Osteoblast (primary cell): Measurements from ENCODE around the gene SLC25A24. TPM values are rescaled to one million over a fixed set of nuclear protein-coding genes. Genes with fewer than 3 reads are reported as not detected.
A peak's percentile ranks its signal among the peaks of the same experiment; 100 is the strongest.
"Not testable (repeated sequence)": the region's sequence is repeated elsewhere in the genome, so short reads cannot be mapped to it uniquely, and the experiment has no call there.

Experiments
- DNase-seq: peaks from one replicate; pipeline ENCODE4 v3.0.0; 2011; ENCODE audit warnings: low spot score, mixed read lengths; ENCODE audit not compliant: insufficient read length; ENCODE audit errors: missing footprints
- H2AFZ ChIP-seq: 2 replicates; pipeline ENCODE4 v1.6.0; 2011; ENCODE audit warnings: mild to moderate bottlenecking, low read length
- H3K27ac ChIP-seq: 2 replicates; pipeline ENCODE4 v1.5.1; 2011; ENCODE audit warnings: mild to moderate bottlenecking, low read depth, low read length, moderate library complexity
- H3K27me3 ChIP-seq: 2 replicates; pipeline ENCODE4 v1.6.0; 2012; ENCODE audit warnings: mild to moderate bottlenecking, control low read depth, inconsistent platforms, low read length, moderate library complexity; ENCODE audit not compliant: insufficient read depth
- H3K36me3 ChIP-seq: 2 replicates; pipeline ENCODE4 v1.5.1; 2011; ENCODE audit warnings: mild to moderate bottlenecking, low read length, control low read depth, moderate library complexity; ENCODE audit not compliant: insufficient read depth
- H3K4me1 ChIP-seq: 2 replicates; pipeline ENCODE4 v1.5.1; 2011; ENCODE audit warnings: mild to moderate bottlenecking, low read length, control low read depth, moderate library complexity; ENCODE audit not compliant: insufficient read depth
- H3K4me2 ChIP-seq: 2 replicates; pipeline ENCODE4 v1.6.0; 2011; ENCODE audit warnings: mild to moderate bottlenecking, low read length; ENCODE audit not compliant: insufficient read depth
- H3K4me3 ChIP-seq: fragments of 200-600 bp; sonication (generic); 3 replicates; pipeline ENCODE4 v1.5.1; 2012; ENCODE audit warnings: mild to moderate bottlenecking, low read length, inconsistent platforms; ENCODE audit not compliant: insufficient read depth
- H3K79me2 ChIP-seq: 2 replicates; pipeline ENCODE4 v1.6.0; 2012; ENCODE audit warnings: mild to moderate bottlenecking, low read length, control low read depth, inconsistent platforms; ENCODE audit not compliant: insufficient read depth
- H3K9me3 ChIP-seq: 2 replicates; pipeline ENCODE4 v1.5.1; 2011; ENCODE audit warnings: low read depth, low read length, control low read depth
- H4K20me1 ChIP-seq: 2 replicates; pipeline ENCODE4 v1.6.0; 2012; ENCODE audit warnings: mild to moderate bottlenecking, low read length, control low read depth; ENCODE audit not compliant: insufficient read depth
- total RNA-seq: library from RNA; depleted of rRNA; stranded (reverse); fragments of >200 nt; gene quantifications from 2 replicates; pipeline ENCODE4 v1.2.3, GENCODE V29; 2012
- TF ChIP-seq, protein P1 (sequence below): IDR thresholded peaks from 2 replicates; pipeline ENCODE4 v1.5.1; 2011; ENCODE audit warnings: mild to moderate bottlenecking, low read depth, low read length, moderate library complexity; ENCODE audit errors: extremely low read depth

Gene SLC25A24
- 41.3 and 42.3 TPM in 2 replicates for total RNA-seq

DNA sequence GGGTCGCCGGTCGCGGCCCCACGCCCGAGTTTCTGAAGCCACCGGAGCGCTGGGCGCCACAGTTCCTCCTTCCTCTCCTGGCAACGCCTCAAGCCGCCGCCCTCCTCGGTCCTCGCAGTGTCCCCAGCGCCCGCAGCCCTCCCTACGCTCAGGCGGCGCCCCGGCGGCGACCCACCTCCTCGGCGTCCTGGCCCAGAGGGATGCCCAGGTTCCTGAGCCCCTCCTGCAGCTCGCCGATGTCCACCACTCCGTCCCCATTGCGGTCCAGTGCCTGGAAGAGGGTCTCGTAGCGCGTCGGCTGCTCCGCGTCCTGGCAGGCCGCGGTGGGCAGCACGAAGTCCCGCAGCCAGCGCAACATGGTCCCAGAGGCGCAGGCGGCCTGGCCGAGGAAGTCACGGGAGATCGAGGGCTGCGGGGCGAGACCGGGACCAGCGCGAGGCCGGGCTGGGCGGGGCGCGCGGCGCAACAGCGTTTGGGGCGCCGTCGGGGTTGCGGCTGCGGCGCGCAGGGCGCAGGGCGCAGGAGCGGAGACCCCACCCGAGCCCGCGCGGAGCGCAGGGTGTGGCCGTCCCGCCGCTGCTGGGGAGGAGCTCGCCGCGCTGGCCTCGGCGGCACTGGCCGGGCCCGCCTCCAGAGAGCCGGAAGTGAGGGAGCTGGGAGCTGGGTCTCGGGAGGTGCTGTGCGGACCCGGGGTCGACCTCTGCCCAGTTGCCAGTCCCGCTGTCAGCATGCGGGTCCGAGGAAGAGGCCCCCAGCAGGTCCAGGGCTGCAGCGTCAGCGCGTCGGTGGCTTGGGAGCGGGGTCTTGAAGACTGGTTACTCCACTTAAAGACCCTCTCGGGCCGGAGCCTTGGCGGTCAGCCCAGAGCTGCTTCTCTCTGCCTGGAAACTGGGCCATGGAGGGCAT lies at the start of gene SLC25A24:
TSS of gene SLC25A24 (minus strand) at position 563 of the 906 bp plus-strand sequence. CDS start at position 358, 205 bp downstream.
- H3K36me3 ChIP-seq = peaks cover 10% of the 10 kb centered on the region
- DNase-seq = peak; percentile 96

DNA sequence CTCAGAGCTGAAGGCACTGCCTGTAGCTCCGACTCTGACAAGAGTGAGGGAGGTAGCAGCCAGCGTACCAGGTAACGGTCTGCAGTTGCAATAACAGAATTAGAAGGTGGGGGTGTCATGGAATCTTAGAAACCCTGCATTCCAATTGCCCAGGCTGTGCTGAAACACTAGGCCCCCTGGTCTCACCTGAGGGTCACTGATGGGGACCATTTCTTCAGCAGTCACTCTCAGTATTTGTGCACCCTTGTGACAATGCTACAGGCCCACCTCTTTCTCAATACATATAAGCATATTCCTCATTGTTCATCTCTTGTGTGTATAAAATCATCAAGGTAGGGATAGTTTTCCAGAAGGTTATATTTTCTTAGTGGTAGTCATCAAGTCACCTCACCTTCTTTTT lies 43.8 kb upstream of the SLC25A24 start, which contains the start of gene NBPF4:
TSS of gene NBPF4 (minus strand) at position 101 of the 400 bp plus-strand sequence. CDS start 315 bp downstream, outside the sequence.
- not testable (repeated sequence) for DNase-seq, H3K27me3 ChIP-seq, H3K27ac ChIP-seq, H4K20me1 ChIP-seq, H3K36me3 ChIP-seq, H2AFZ ChIP-seq, H3K79me2 ChIP-seq, H3K4me2 ChIP-seq, H3K4me3 ChIP-seq, H3K4me1 ChIP-seq, H3K9me3 ChIP-seq

More for the DNA sequence above, at the start of gene SLC25A24:
- peak within 1 kb of the TSS; percentile 96 for H3K4me2 ChIP-seq
- peak within 1 kb of the TSS; percentile 66 for H3K27ac ChIP-seq
- H3K9me3 ChIP-seq = no peaks in the 10 kb centered on the region
- H2AFZ ChIP-seq = peak within 1 kb of the TSS; percentile 99
- H3K79me2 ChIP-seq = peaks cover 49% of the 10 kb centered on the region
- TF ChIP-seq, protein P1, sequence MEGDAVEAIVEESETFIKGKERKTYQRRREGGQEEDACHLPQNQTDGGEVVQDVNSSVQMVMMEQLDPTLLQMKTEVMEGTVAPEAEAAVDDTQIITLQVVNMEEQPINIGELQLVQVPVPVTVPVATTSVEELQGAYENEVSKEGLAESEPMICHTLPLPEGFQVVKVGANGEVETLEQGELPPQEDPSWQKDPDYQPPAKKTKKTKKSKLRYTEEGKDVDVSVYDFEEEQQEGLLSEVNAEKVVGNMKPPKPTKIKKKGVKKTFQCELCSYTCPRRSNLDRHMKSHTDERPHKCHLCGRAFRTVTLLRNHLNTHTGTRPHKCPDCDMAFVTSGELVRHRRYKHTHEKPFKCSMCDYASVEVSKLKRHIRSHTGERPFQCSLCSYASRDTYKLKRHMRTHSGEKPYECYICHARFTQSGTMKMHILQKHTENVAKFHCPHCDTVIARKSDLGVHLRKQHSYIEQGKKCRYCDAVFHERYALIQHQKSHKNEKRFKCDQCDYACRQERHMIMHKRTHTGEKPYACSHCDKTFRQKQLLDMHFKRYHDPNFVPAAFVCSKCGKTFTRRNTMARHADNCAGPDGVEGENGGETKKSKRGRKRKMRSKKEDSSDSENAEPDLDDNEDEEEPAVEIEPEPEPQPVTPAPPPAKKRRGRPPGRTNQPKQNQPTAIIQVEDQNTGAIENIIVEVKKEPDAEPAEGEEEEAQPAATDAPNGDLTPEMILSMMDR = no peak
- H3K4me3 ChIP-seq = peak within 1 kb of the TSS; percentile 94
- H3K27me3 ChIP-seq = no peaks in the 10 kb centered on the region
- H4K20me1 ChIP-seq = peaks cover 11% of the 10 kb centered on the region
- peaks cover 10% of the 10 kb centered on the region for H3K4me1 ChIP-seq

DNA sequence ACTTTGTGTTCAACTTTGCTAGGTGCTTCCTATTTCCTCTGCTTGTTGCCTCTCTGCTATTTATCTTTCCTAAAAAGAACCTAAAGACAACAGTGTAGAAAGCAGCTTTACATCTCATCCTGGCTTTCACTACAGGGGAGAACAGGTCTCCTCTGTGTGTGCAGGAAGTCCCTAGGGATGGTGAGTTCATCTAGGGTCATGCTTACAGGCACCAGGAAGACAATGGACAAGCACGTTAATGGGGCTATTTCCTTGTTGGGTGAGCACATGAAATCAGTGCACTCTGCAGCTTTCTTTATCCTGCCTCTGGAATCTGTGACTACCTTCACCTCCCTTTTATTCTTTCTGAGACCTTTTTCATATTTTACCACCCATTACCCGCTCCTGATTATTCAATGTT lies 39.3 kb upstream of the SLC25A24 start:
- H2AFZ ChIP-seq, H3K4me3 ChIP-seq, H4K20me1 ChIP-seq, H3K79me2 ChIP-seq, H3K36me3 ChIP-seq, H3K4me2 ChIP-seq, H3K27ac ChIP-seq, DNase-seq, H3K27me3 ChIP-seq, H3K4me1 ChIP-seq, H3K9me3 ChIP-seq: not testable (repeated sequence)

DNA sequence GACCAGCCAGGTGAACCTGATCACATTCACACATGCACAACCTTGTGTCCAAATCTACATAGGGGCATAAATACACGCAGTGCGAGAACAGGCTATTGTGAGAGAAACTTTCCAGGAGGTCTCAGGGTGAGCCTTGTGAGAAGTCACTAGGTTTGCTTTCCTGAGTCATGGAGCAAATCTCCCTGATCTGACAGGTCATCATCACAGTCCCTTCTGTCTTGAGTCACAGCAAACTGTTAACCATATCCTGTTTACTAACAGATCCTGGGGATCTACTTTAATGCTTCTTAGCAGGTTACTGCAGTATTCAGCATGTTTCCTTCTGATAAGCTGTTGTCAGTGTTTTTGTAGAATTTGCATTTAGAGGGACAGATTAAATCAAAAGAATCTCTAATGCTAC lies 35.2 kb upstream of the SLC25A24 start:
- not testable (repeated sequence) for H3K36me3 ChIP-seq, H3K27me3 ChIP-seq, H4K20me1 ChIP-seq, H3K4me1 ChIP-seq, H3K27ac ChIP-seq, H3K4me3 ChIP-seq, H3K9me3 ChIP-seq, H3K4me2 ChIP-seq, H2AFZ ChIP-seq, DNase-seq, H3K79me2 ChIP-seq

- H3K4me1 ChIP-seq, H2AFZ ChIP-seq, DNase-seq: not testable (repeated sequence)
Measured at GRCh38 chr1:108232183-108232582, 32.0 kb upstream of the SLC25A24 start.

GRCh38 chr1:108229976-108230375 lies 29.8 kb upstream of the SLC25A24 start:
- DNase-seq, H3K79me2 ChIP-seq, H3K27ac ChIP-seq, H3K4me3 ChIP-seq, H4K20me1 ChIP-seq, H3K4me2 ChIP-seq, H3K4me1 ChIP-seq, H2AFZ ChIP-seq, H3K36me3 ChIP-seq, H3K27me3 ChIP-seq, H3K9me3 ChIP-seq: not testable (repeated sequence)

More at GRCh38 chr1:108232183-108232582, 32.0 kb upstream of the SLC25A24 start:
- not testable (repeated sequence) for H4K20me1 ChIP-seq, H3K4me2 ChIP-seq, H3K4me3 ChIP-seq, H3K27ac ChIP-seq, H3K9me3 ChIP-seq, H3K36me3 ChIP-seq, H3K79me2 ChIP-seq, H3K27me3 ChIP-seq

DNA sequence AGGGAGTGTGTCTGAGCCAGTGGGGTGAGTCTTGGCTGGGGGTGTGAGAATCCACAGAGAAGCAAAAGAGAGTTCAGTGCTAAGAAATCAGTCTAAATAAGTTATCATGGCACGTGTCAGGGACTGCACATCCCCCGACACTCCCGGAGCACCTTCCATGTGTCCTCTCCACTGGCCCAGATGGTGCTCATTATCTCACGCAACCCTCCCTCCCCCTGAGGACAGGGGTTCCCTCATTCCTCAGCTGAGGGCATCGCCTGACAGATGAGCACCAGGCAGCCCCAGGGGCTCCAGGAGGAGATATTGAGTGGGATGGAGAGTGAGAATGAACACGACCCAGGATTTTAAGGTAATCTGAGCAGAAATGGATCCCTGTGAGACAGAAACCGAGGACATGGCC lies 27.6 kb upstream of the SLC25A24 start:
- not testable (repeated sequence) for H3K79me2 ChIP-seq, H3K4me3 ChIP-seq, H2AFZ ChIP-seq, H4K20me1 ChIP-seq, H3K27ac ChIP-seq, H3K9me3 ChIP-seq, DNase-seq, H3K4me1 ChIP-seq, H3K27me3 ChIP-seq, H3K36me3 ChIP-seq, H3K4me2 ChIP-seq

DNA sequence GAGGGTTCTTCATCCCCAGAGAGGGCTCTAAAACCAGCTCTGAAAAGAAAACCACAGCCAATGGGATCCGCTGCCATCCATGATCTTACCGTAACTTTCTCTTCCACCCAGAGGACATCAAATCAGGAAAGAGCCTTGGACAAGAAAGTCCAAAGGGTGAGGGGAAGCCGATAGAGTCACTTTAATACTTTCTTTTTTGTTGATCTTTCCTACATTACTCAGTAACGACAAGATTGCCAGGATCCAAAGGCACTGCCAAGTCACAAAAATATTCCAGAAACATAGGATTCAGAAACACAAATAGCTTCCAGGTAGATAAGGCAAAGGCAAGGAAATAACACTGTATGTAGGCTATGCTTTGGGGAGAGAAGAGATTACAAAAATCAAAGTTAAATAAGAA lies 26.7 kb upstream of the SLC25A24 start:
- H3K27ac ChIP-seq, H3K4me1 ChIP-seq, H2AFZ ChIP-seq, DNase-seq, H3K79me2 ChIP-seq, H3K36me3 ChIP-seq, H3K4me2 ChIP-seq, H3K4me3 ChIP-seq, H4K20me1 ChIP-seq, H3K27me3 ChIP-seq, H3K9me3 ChIP-seq: not testable (repeated sequence)
